Superior temporal gyrus (tissue), 1 donor: ENCODE measurements around the gene SLC39A2.
"Not testable (repeated sequence)": the region's sequence is repeated elsewhere in the genome, so short reads cannot be mapped to it uniquely, and the experiment has no call there.

Experiments
- DNase-seq: peaks from one replicate; pipeline ENCODE4 v3.0.0-alpha.2; 2016; ENCODE audit errors: extremely low spot score

SLC39A2 gene

DNA sequence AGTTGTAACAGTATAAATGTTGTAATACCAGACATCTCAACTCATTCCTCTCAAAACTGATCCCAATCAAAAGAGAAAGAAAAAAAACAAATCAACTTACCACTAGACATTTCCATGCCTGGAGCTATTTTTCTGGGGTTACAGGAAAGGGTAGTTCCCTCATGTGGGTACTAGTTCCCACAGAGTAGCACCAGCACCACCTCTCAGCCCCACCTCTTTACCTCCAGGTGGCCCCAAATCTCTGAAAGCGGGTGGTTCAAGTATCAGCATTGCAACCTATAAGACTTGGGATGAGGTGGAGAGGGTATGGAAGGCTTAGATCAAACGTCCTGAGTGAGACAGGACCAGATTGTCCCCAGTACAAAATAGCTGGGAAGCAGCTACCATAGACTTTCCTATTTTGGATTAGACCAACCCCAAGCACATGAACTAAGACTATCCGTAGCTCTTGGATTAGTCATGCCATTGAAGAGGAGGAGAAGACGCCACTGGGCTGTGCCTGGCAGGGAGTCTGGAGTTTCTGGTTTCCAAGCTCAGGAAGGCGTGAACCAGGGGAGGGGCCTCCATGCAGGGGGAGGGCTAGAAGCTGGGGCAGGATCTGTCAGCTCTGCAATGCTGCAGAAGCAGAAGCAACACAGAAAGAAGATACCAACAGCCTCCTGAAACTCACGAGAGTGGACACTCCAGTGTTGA, at the start of gene SLC39A2:
TSS of gene SLC39A2 (plus strand) at position 620 of the 693 bp plus-strand sequence. CDS start 154 bp downstream, outside the sequence.
- DNase-seq, result no peak

- not testable (repeated sequence) for DNase-seq
Observed at GRCh38 chr14:20954736-20955537, 44.2 kb upstream of the SLC39A2 start, which contains the start of gene RNASE2. TSS of gene RNASE2 (plus strand) at chr14:20955487. CDS start at chr14:20955772, 285 bp downstream.

DNA sequence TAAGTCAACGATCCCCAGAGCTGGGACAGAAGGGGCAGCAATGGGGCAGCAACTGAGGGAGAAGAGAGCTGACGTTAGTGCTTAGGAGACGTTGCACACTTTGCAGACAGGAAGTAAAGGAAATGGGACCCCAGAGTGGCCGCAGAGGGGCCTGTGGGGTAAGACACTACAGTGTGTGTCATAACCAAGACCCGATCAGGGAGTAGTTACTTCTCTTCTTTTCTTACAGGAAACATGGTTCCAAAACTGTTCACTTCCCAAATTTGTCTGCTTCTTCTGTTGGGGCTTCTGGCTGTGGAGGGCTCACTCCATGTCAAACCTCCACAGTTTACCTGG, 43.6 kb upstream of the SLC39A2 start:
- DNase-seq, result not testable (repeated sequence)

DNA sequence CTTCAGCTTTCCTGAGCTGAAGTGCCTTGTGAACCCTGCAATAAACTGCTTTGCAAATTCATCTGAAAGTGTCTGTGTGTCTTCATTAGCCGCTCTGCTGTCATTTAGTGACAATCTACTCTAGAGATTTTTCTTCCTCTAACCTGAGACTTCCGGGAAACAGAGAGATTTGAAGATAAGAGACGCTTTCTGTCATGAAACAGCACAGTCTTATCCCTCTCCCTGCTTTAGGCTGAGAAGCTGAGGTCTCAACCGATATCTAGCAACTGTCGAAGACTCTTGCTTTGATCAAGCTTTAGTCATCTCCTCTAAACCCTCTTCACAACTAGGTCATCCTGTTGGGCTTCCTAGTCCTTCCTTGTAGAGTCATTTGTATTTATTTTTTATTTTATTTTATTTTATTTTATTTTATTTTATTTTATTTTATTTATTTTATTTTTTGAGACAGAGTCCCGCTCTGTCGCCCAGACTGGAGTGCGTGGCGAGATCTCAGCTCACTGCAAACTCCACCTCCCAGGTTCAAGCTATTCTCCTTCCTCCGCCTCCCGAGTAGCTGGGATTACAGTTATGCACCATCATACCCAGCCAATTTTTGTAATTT, 42.6 kb upstream of the SLC39A2 start:
- DNase-seq, result no peak

GRCh38 chr14:20958946-20959345, 40.1 kb upstream of the SLC39A2 start:
- not testable (repeated sequence) for DNase-seq

DNA sequence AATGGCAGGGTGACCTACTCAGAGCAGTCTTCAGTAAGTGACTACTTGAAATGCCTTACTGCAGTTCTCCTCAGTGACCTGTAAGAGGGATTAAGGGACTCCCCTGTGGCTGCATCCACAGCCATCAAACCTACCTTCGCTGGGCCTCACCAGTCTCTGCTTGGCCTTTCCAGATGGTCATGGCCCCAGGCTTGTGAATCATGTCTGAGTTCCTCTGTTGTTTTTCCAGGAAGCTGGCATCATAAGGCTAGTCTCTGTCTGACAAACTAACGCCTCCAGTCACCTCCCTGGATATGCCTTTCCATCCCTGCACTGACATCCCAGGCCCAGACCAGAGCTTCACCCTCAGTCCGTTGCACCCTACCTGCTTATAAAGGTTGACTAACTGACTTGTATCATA, 29.8 kb upstream of the SLC39A2 start:
- no peak for DNase-seq

GRCh38 chr14:20970647-20970982, 28.5 kb upstream of the SLC39A2 start:
- DNase-seq, result no peak

DNA sequence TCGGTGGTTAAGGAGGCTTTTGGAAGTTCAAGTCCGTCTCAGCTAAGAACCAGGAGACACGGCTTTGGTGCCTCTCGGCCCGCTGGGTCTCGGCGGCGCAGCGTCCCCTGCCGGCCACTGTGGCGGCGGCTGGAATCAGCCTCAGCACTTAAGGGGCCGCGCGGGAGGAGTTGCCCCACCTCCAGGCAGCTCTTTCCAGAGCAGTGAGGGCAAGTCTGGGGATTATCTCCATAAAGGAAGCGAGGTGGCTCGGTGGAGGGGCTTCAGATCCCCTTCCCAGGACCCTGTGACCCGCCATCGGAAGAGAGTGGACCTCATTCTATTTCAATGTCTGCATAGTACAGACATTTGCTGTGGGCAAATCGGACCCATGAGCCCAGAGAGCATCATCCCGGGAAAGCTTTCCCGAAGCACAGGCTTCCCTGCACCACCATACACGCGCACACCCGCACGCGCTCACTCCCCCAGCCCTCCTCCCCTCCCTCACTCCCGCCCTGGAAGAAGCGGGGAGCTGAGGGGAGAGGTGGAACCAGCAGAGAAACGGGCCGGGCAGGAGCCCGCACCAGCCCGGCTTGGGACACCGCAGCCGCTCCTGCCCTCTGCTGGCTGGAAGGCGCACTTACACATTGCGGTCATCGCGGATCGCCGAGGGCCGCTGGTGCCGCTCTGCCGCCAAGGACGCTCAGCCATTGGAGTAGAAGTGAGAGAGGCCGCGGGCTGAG, 27.9 kb upstream of the SLC39A2 start:
- DNase-seq, result peak; percentile 87

- DNase-seq, result no peak
Observed at GRCh38 chr14:20971705-20972021, 27.4 kb upstream of the SLC39A2 start.

GRCh38 chr14:20973501-20973900, 25.6 kb upstream of the SLC39A2 start:
- DNase-seq, result no peak

- no peak for DNase-seq
Observed at GRCh38 chr14:20976291-20976690, 22.8 kb upstream of the SLC39A2 start.

DNA sequence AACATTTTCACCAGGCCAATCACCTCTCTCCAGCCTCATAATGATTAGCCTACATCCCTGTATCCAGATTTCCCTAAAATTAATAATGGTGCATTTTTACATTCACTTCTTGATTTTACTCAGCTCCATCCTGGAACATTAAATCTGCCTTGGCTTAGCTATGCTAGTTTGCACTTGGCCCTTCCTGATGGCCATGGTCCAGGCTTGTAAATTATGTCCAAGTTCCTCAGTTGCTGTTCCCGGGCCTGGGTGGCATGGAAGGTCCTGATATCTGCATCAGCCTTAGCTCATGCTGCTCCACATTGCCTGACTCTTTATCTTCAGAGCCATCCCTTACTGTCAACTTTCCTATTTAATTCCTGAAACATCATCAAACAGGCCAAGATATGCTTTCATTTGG, 20.4 kb upstream of the SLC39A2 start:
- no peak for DNase-seq

DNA sequence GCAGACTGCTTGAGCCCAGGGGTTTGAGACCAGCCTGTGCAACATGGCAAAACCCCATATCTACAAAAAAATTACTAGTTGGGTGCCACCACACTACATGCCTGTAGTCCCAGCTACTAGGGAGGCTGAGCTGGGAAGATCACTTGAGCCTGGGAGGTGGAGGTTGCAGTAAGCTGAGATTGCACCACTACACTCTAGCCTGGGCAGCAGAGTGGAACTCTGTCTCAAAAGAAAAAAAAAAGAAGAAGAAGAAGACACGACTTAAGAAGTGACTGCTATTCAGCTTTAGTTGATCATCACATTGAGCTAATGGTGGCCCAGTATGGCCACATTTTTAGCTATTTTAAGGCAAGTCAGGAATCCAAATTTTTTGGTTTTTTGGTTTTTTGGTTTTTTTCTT, 18.2 kb upstream of the SLC39A2 start:
- no peak for DNase-seq

GRCh38 chr14:20982646-20983369, 16.3 kb upstream of the SLC39A2 start:
- DNase-seq, result no peak

DNA sequence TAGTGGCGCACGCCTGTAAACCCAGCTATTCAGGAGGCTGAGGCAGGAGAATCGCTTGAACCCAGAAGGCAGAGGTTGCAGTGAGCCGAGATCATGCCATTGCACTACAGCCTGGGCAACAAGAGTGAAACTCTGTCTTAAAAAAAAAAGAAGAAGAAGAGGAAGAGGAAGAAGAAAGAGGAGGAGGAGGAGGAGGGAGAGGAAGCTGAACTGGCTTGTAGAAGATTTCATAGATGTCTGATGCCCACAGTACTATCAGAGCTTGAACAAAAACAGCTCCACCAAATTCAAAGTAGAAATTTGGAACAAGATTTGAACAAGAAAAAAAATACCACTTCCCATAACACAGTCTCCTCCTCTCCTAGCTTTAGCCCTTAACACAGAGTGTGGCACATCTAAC, 13.4 kb upstream of the SLC39A2 start:
- DNase-seq, result not testable (repeated sequence)

GRCh38 chr14:20986811-20987210, 12.3 kb upstream of the SLC39A2 start:
- peak; percentile 12 for DNase-seq

- DNase-seq, result peak; percentile 17
Observed at GRCh38 chr14:20988717-20989470, 10.2 kb upstream of the SLC39A2 start.

GRCh38 chr14:20989471-20989786, 9.7 kb upstream of the SLC39A2 start:
- DNase-seq, result no peak

GRCh38 chr14:20989787-20990600, 9.1 kb upstream of the SLC39A2 start, which contains the start of gene METTL17:
TSS of gene METTL17 (plus strand) at chr14:20989980. CDS start at chr14:20990003, 23 bp downstream.
- peak; percentile 97 for DNase-seq

- no peak for DNase-seq
Observed at GRCh38 chr14:20996521-20996920, 2.6 kb upstream of the SLC39A2 start.
